ENCODE measurements around the gene VARS2. TPM values are rescaled to one million over a fixed set of nuclear protein-coding genes. Genes with fewer than 3 reads are reported as not detected.
A peak's percentile ranks its signal among the peaks of the same experiment; 100 is the strongest.

VARS2 gene
- total and polyA plus RNA-seq, 9 of the 15 experiments (the other 6 are each of a cell fraction or from before 2014, with no cell fraction given) = 1.6 to 53.6 (median 29.9) TPM

DNA sequence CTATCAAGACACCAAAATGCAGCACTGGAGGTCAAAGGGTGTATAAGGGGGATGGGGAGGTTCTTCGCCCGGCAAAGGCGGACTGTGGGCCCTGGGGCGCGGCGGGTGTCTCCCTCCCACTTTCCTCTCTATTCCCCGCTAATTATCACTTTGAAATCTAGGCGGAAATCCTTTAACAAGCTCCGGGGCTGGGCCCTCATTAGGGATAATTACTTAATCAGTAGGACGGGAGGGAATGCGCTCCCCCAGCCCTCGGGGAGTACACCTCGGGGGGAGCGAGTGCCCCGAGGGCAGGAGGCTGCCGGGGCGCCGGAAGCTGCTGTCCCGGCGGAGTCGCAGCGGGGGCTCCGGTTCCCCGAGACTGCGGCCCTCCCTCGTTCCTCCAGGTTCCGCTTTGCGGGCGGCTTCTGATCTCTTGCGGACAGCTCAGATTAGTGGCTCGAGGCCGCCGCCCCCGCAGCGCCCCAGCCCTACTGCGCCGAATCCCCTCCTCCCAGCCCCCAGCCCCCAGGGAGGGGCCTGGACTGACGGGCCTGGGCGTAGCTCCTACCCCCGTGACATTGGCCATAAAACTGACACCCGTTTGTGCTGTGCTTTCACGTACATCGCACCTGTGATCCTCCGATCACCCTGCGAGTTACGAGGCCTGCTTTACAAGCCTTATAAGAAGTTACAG, 41.5 kb downstream of the VARS2 start (continued):
- TF ChIP-seq FOSL1 (tag; conservative IDR thresholded peaks at IDR 0.05) = 0 out of 2 replicates have a peak, but pooled peaks have one; percentile 27
- peak; percentile 38 for TF ChIP-seq EP400 (IDR thresholded peaks at IDR 0.05)
- TF ChIP-seq ZNF41 (CRISPR knock-in tag; conservative IDR thresholded peaks at IDR 0.05) = no peak
- no peak for TF ChIP-seq TGIF2 (CRISPR knock-in tag; IDR thresholded peaks at IDR 0.05)
- TF ChIP-seq ZNF165 (CRISPR knock-in tag; IDR thresholded peaks at IDR 0.05; ENCODE audit: borderline replicate concordance) = no peak
- TF ChIP-seq, protein P1, sequence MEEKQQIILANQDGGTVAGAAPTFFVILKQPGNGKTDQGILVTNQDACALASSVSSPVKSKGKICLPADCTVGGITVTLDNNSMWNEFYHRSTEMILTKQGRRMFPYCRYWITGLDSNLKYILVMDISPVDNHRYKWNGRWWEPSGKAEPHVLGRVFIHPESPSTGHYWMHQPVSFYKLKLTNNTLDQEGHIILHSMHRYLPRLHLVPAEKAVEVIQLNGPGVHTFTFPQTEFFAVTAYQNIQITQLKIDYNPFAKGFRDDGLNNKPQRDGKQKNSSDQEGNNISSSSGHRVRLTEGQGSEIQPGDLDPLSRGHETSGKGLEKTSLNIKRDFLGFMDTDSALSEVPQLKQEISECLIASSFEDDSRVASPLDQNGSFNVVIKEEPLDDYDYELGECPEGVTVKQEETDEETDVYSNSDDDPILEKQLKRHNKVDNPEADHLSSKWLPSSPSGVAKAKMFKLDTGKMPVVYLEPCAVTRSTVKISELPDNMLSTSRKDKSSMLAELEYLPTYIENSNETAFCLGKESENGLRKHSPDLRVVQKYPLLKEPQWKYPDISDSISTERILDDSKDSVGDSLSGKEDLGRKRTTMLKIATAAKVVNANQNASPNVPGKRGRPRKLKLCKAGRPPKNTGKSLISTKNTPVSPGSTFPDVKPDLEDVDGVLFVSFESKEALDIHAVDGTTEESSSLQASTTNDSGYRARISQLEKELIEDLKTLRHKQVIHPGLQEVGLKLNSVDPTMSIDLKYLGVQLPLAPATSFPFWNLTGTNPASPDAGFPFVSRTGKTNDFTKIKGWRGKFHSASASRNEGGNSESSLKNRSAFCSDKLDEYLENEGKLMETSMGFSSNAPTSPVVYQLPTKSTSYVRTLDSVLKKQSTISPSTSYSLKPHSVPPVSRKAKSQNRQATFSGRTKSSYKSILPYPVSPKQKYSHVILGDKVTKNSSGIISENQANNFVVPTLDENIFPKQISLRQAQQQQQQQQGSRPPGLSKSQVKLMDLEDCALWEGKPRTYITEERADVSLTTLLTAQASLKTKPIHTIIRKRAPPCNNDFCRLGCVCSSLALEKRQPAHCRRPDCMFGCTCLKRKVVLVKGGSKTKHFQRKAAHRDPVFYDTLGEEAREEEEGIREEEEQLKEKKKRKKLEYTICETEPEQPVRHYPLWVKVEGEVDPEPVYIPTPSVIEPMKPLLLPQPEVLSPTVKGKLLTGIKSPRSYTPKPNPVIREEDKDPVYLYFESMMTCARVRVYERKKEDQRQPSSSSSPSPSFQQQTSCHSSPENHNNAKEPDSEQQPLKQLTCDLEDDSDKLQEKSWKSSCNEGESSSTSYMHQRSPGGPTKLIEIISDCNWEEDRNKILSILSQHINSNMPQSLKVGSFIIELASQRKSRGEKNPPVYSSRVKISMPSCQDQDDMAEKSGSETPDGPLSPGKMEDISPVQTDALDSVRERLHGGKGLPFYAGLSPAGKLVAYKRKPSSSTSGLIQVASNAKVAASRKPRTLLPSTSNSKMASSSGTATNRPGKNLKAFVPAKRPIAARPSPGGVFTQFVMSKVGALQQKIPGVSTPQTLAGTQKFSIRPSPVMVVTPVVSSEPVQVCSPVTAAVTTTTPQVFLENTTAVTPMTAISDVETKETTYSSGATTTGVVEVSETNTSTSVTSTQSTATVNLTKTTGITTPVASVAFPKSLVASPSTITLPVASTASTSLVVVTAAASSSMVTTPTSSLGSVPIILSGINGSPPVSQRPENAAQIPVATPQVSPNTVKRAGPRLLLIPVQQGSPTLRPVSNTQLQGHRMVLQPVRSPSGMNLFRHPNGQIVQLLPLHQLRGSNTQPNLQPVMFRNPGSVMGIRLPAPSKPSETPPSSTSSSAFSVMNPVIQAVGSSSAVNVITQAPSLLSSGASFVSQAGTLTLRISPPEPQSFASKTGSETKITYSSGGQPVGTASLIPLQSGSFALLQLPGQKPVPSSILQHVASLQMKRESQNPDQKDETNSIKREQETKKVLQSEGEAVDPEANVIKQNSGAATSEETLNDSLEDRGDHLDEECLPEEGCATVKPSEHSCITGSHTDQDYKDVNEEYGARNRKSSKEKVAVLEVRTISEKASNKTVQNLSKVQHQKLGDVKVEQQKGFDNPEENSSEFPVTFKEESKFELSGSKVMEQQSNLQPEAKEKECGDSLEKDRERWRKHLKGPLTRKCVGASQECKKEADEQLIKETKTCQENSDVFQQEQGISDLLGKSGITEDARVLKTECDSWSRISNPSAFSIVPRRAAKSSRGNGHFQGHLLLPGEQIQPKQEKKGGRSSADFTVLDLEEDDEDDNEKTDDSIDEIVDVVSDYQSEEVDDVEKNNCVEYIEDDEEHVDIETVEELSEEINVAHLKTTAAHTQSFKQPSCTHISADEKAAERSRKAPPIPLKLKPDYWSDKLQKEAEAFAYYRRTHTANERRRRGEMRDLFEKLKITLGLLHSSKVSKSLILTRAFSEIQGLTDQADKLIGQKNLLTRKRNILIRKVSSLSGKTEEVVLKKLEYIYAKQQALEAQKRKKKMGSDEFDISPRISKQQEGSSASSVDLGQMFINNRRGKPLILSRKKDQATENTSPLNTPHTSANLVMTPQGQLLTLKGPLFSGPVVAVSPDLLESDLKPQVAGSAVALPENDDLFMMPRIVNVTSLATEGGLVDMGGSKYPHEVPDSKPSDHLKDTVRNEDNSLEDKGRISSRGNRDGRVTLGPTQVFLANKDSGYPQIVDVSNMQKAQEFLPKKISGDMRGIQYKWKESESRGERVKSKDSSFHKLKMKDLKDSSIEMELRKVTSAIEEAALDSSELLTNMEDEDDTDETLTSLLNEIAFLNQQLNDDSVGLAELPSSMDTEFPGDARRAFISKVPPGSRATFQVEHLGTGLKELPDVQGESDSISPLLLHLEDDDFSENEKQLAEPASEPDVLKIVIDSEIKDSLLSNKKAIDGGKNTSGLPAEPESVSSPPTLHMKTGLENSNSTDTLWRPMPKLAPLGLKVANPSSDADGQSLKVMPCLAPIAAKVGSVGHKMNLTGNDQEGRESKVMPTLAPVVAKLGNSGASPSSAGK (IDR thresholded peaks at IDR 0.05) = peak; percentile 65
- peak; percentile 89; the same call in 1 of the 2 replicates for TF ChIP-seq ESRRA (IDR thresholded peaks at IDR 0.05; ENCODE audit: borderline replicate concordance, low read depth)
- no peak for TF ChIP-seq ZFPM2 (CRISPR knock-in tag; IDR thresholded peaks at IDR 0.05)
- no peak for TF ChIP-seq PRMT5 (CRISPR knock-in tag; IDR thresholded peaks at IDR 0.05)
- TF ChIP-seq, protein P2, sequence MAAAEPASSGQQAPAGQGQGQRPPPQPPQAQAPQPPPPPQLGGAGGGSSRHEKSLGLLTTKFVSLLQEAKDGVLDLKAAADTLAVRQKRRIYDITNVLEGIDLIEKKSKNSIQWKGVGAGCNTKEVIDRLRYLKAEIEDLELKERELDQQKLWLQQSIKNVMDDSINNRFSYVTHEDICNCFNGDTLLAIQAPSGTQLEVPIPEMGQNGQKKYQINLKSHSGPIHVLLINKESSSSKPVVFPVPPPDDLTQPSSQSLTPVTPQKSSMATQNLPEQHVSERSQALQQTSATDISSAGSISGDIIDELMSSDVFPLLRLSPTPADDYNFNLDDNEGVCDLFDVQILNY (CRISPR knock-in tag; IDR thresholded peaks at IDR 0.05) = no peak
- TF ChIP-seq SMAD4 (CRISPR knock-in tag; conservative IDR thresholded peaks at IDR 0.05) = peak; percentile 96
- TF ChIP-seq, protein P3, sequence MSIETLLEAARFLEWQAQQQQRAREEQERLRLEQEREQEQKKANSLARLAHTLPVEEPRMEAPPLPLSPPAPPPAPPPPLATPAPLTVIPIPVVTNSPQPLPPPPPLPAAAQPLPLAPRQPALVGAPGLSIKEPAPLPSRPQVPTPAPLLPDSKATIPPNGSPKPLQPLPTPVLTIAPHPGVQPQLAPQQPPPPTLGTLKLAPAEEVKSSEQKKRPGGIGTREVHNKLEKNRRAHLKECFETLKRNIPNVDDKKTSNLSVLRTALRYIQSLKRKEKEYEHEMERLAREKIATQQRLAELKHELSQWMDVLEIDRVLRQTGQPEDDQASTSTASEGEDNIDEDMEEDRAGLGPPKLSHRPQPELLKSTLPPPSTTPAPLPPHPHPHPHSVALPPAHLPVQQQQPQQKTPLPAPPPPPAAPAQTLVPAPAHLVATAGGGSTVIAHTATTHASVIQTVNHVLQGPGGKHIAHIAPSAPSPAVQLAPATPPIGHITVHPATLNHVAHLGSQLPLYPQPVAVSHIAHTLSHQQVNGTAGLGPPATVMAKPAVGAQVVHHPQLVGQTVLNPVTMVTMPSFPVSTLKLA (conservative IDR thresholded peaks at IDR 0.05) = peak in 1 of 2 experiments; percentile 38; a peak in 1 of 4 replicates
- peak; percentile 68 for TF ChIP-seq LEF1 (IDR thresholded peaks at IDR 0.05)

All from K562 (cell line).